ENCODE data around the gene ZFHX2.

The ZFHX2 gene

GRCh38 chr14:23559926-23560520, 8.5 kb upstream of the ZFHX2 start:
- DNase-seq (ENCODE audit: low spot score): no peak

GRCh38 chr14:23559010-23559925, 7.7 kb upstream of the ZFHX2 start:
- peak; percentile 66 for DNase-seq (ENCODE audit: low spot score)

GRCh38 chr14:23558346-23559009, 6.9 kb upstream of the ZFHX2 start:
- no peak for DNase-seq (ENCODE audit: low spot score)

- no peak for DNase-seq (ENCODE audit: low spot score)
These were observed 6.4 kb upstream of the ZFHX2 start for GRCh38 chr14:23557946-23558345.

GRCh38 chr14:23557521-23557920, 6.0 kb upstream of the ZFHX2 start:
- DNase-seq (ENCODE audit: low spot score): no peak

- DNase-seq (ENCODE audit: low spot score): no peak
These were observed 5.3 kb upstream of the ZFHX2 start for GRCh38 chr14:23556700-23557440.

- peak; percentile 92 for DNase-seq (ENCODE audit: low spot score)
These were observed 4.5 kb upstream of the ZFHX2 start, which contains the start of gene THTPA for GRCh38 chr14:23555882-23556699. THTPA (plus strand) TSS chr14:23556271; CDS start chr14:23556758, 487 bp downstream.

GRCh38 chr14:23555533-23555881, 3.9 kb upstream of the ZFHX2 start:
- DNase-seq (ENCODE audit: low spot score): no peak

GRCh38 chr14:23550812-23551265, 726 bp downstream of the ZFHX2 start:
- no peak for DNase-seq (ENCODE audit: low spot score)

GRCh38 chr14:23550131-23550811, 1.3 kb downstream of the ZFHX2 start:
- DNase-seq (ENCODE audit: low spot score): no peak

GRCh38 chr14:23548351-23549318, 2.9 kb downstream of the ZFHX2 start:
- no peak for DNase-seq (ENCODE audit: low spot score)

- DNase-seq (ENCODE audit: low spot score): no peak
These were observed 3.6 kb downstream of the ZFHX2 start for GRCh38 chr14:23547924-23548323.

- DNase-seq (ENCODE audit: low spot score): no peak
These were observed 5.0 kb downstream of the ZFHX2 start for GRCh38 chr14:23546450-23547035.

- DNase-seq (ENCODE audit: low spot score): no peak
These were observed 5.7 kb downstream of the ZFHX2 start for GRCh38 chr14:23545740-23546365.

GRCh38 chr14:23544511-23545447, 6.8 kb downstream of the ZFHX2 start:
- no peak for DNase-seq (ENCODE audit: low spot score)

- no peak for DNase-seq (ENCODE audit: low spot score)
These were observed 8.2 kb downstream of the ZFHX2 start for GRCh38 chr14:23543403-23543802.

GRCh38 chr14:23542261-23542660, 9.3 kb downstream of the ZFHX2 start:
- DNase-seq (ENCODE audit: low spot score): no peak

GRCh38 chr14:23540141-23540469, 11.5 kb downstream of the ZFHX2 start:
- DNase-seq (ENCODE audit: low spot score): no peak
